Fibroblast of lung (primary cell): Measurements from ENCODE around the gene PAQR6.

Source experiments
- CTCF ChIP-seq, 2 donors: IDR thresholded peaks in 1 of 2; conservative IDR thresholded peaks in 1 of 2; 1 replicate in 1 of 2; 2 replicates in 1 of 2; pipeline ENCODE4 v1.5.1; 2011 to 2012; ENCODE audit warnings: low read length in 2 of 2, control low read depth in 1 of 2, inconsistent platforms in 1 of 2, low read depth in 1 of 2, mild to moderate bottlenecking in 1 of 2
- EZH2 ChIP-seq: IDR thresholded peaks from 2 replicates; pipeline ENCODE4 v1.5.1; 2012; ENCODE audit warnings: low read length, control low read depth, mild to moderate bottlenecking; ENCODE audit errors: missing control alignments

- TF ChIP-seq CTCF (conservative IDR thresholded peaks at IDR 0.05 in 1 of 2, IDR thresholded peaks at IDR 0.05 in 1 of 2; ENCODE audit: low read depth in 1 of 2, low read length in 2 of 2) (no peak), EZH2 (no peak)
These were observed 34.8 kb upstream of the PAQR6 start, which contains the start of gene SMG5 for GRCh38 chr1:156282479-156283222.
